Measurements from ENCODE around the gene ANKRD28. TPM values are rescaled to one million over a fixed set of nuclear protein-coding genes. Genes with fewer than 3 reads are reported as not detected.

The ANKRD28 gene
- total and polyA plus RNA-seq, 2 of the 8 experiments (the other 6 are each of a cell fraction or from before 2014, with no cell fraction given): 39.1 to 61.7 TPM

GRCh38 chr3:15787526-15787925 lies 10.3 kb downstream of the ANKRD28 start:
- Histone ChIP-seq H3K23me2 (ENCODE audit: low read depth, low read length) (no peaks in the 10 kb centered on the region), H3K18ac (ENCODE audit: extremely low read depth, low read length) (no peak overlapping the region), H4K8ac (ENCODE audit: extremely low read depth, insufficient read depth, low read length) (no peak overlapping the region), H3K4me2 (ENCODE audit: insufficient read depth in 1 of 2, low read depth in 2 of 2, low read length in 2 of 2) (no peak overlapping the region), H3K56ac (replicated peaks; ENCODE audit: insufficient read length, low read depth, low read length) (no peak overlapping the region), H3K14ac (ENCODE audit: insufficient read length) (no peak overlapping the region), H3K36me3 (ENCODE audit: control insufficient read depth in 2 of 4, insufficient read depth in 4 of 4, low read length in 3 of 4) (no peaks in the 10 kb centered on the region), H3K79me2 (ENCODE audit: control insufficient read depth in 1 of 2, insufficient read depth in 2 of 2, low read length in 2 of 2) (peaks cover 0 to 37% of the 10 kb centered on the region in 2 experiments; a peak in 2 of 4 replicates), H3K27me3 (replicated peaks in 1 of 4; ENCODE audit: control insufficient read depth in 3 of 4, extremely low read depth in 1 of 4, insufficient read depth in 3 of 4, low read length in 3 of 4) (no peaks in the 10 kb centered on the region), H4K20me1 (replicated peaks in 1 of 2; ENCODE audit: control insufficient read depth in 1 of 2, insufficient read depth in 2 of 2, low read length in 2 of 2) (no peaks in the 10 kb centered on the region), H4K91ac (replicated peaks; ENCODE audit: insufficient read length, low read length) (no peak overlapping the region), H3K4ac (replicated peaks; ENCODE audit: insufficient read length, low read depth, low read length) (no peak overlapping the region), H3K79me1 (ENCODE audit: low read depth, low read length) (no peaks in the 10 kb centered on the region; the same call in 1 of the 2 replicates), H2BK15ac (ENCODE audit: low read length) (no peak overlapping the region), H3K9ac (replicated peaks in 1 of 4; ENCODE audit: extremely low read depth in 1 of 4, low read depth in 3 of 4, low read length in 3 of 4) (no peak overlapping the region), H2AFZ (ENCODE audit: low read length) (no peak overlapping the region), H2BK5ac (ENCODE audit: low read depth, low read length) (no peak overlapping the region), H2BK20ac (ENCODE audit: low read length) (no peak overlapping the region), H2BK12ac (ENCODE audit: low read depth, low read length) (no peak overlapping the region), H3K4me3 (ENCODE audit: extremely low read depth in 1 of 4, insufficient read depth in 2 of 4, low read depth in 3 of 4, low read length in 4 of 4) (no peak overlapping the region), H3K23ac (ENCODE audit: insufficient read length) (no peak overlapping the region), H3K4me1 (replicated peaks in 1 of 4; ENCODE audit: control insufficient read depth in 3 of 4, insufficient read depth in 4 of 4, low read length in 3 of 4) (no peaks in the 10 kb centered on the region), H3K27ac (ENCODE audit: low read depth, low read length) (no peak overlapping the region), H3K9me3 (ENCODE audit: insufficient read depth in 2 of 2, low read depth in 1 of 2, low read length in 1 of 2) (no peaks in the 10 kb centered on the region), H4K5ac (ENCODE audit: insufficient read length, low read depth, low read length) (no peak overlapping the region), H2AK5ac (ENCODE audit: low read depth, low read length) (no peak overlapping the region), H2BK120ac (replicated peaks; ENCODE audit: low read depth, low read length) (no peak overlapping the region)
- no peak for FAIRE-seq
- DNase-seq (ENCODE audit: low read depth in 1 of 2, low spot score in 2 of 2): no peak
- ChIA-PET CTCF (ENCODE audit: partially characterized antibody) (interaction anchor here (1.0 kb wide), 1 partner anchor 8 kb away, joined by 4 read pairs; no protein-coding TSS in a partner anchor), POLR2A (ENCODE audit: partially characterized antibody) (no interaction called here)
- 92% methylated on average over 1 of the region's 1 CpG; no CpG with 5 or more reads in 1 of the 2 experiments for WGBS, 2 experiments (ENCODE audit: extremely low coverage in 1 of 2, insufficient coverage in 1 of 2, insufficient read length in 1 of 2, insufficient replicate concordance in 2 of 2, low coverage in 1 of 2, low lambda C conversion rate in 2 of 2, missing lambda C conversion rate in 1 of 2)
- TF ChIP-seq RAD21 (IDR thresholded peaks at IDR 0.05 in 1 of 2, conservative IDR thresholded peaks at IDR 0.05 in 1 of 2; ENCODE audit: low read depth in 2 of 2, low read length in 2 of 2): no peak
- TF ChIP-seq TCF12 (IDR thresholded peaks at IDR 0.05; ENCODE audit: low read depth, low read length): no peak
- TF ChIP-seq SP1 (IDR thresholded peaks at IDR 0.05; ENCODE audit: low read depth, low read length): no peak
- TF ChIP-seq CTCF (IDR thresholded peaks at IDR 0.05; ENCODE audit: control extremely low read depth in 1 of 3, insufficient read depth in 1 of 3, low read depth in 1 of 3, low read length in 3 of 3): no peak
- no peak for TF ChIP-seq SIRT6 (IDR thresholded peaks at IDR 0.05; ENCODE audit: low read length)
- TF ChIP-seq TAF7 (optimal IDR thresholded peaks at IDR 0.05; ENCODE audit: borderline replicate concordance, low read depth, low read length): no peak
- TF ChIP-seq BRCA1 (IDR thresholded peaks at IDR 0.05; ENCODE audit: low read depth, low read length): no peak
- no peak for TF ChIP-seq TAF1 (IDR thresholded peaks at IDR 0.05; ENCODE audit: low read depth, low read length)
- TF ChIP-seq ZNF274 (IDR thresholded peaks at IDR 0.05; ENCODE audit: borderline replicate concordance, extremely low read depth, low read length): no peak
- no peak for TF ChIP-seq ATF3 (IDR thresholded peaks at IDR 0.05; ENCODE audit: insufficient read depth, low read depth, low read length)
- no peak for TF ChIP-seq SIX5 (IDR thresholded peaks at IDR 0.05; ENCODE audit: low read depth, low read length)
